Pancreas (tissue), 10 donors: ENCODE measurements around the gene ZNF594. TPM values are rescaled to one million over a fixed set of nuclear protein-coding genes. Genes with fewer than 3 reads are reported as not detected.

Source experiments
- ATAC-seq, 4 donors: fragments of 200-7000 bp; cut with Tn5 transposase; one replicate each; pipeline versions ENCODE4 v1.8.0 to v1.9.1; 2020; ENCODE audit warnings: mild to moderate bottlenecking in 4 of 4, moderate library complexity in 4 of 4
- DNase-seq, 6 donors: peaks; one replicate each; pipeline ENCODE4 v3.0.0-alpha.2; 2020
- FAIRE-seq: peaks from 2 replicates; lab custom pipeline; 2012; peaks lifted over from hg19 to GRCh38; lab: Jason Lieb, UNC
- H3K27ac ChIP-seq, 4 donors: fragments of 200-600 bp; sonication (generic); 1 replicate in 3 of 4; 2 replicates in 1 of 4; pipeline versions ENCODE4 v1.5.0 to v1.8.0; 2020
- H3K27me3 ChIP-seq, 4 donors: fragments of 200-600 bp; one replicate each; pipeline ENCODE4 v1.8.0; 2021
- H3K36me3 ChIP-seq, 3 donors: fragments of 200-600 bp; sonication (generic) in 1 of 3; one replicate each; pipeline versions ENCODE4 v1.5.0 to v1.8.0; 2020 to 2021
- H3K4me1 ChIP-seq, 3 donors: fragments of 200-600 bp; one replicate each; pipeline ENCODE4 v1.8.0; 2021
- H3K4me3 ChIP-seq, 4 donors: fragments of 200-600 bp; sonication (generic) in 2 of 4; one replicate each; pipeline versions ENCODE4 v1.5.0 to v1.8.0; 2020 to 2021
- H3K9me3 ChIP-seq, 4 donors: fragments of 200-600 bp; one replicate each; pipeline ENCODE4 v1.8.0; 2021
- WGBS, 2 donors: extraction: QIAGEN DNeasy Blood & Tissue Kit; methylation state at CpG; one replicate each; pipeline ENCODE4 v1.1.7; 2013; 5-methylcytosine and 5-hydroxymethylcytosine counted together
- intact Hi-C, 3 donors: fragments of 100-400 bp; cut with DNase I; formaldehyde crosslinking; loops; one replicate each; pipeline versions ENCODE4 v1.11.1 to v1.14.2; 2022
- polyA plus RNA-seq, 2 donors: library from polyadenylated mRNA; stranded (reverse); fragments of 200-250 nt; gene quantifications; one replicate each; pipeline ENCODE4 v1.2.3, GENCODE V29; 2013
- total RNA-seq, 6 donors: library from RNA; stranded (reverse); fragmentation: NEBNext Ultra II Directional in 4 of 6; extraction: Animal tissue kit (Norgen Biotek cat#: 25700) in 4 of 6; gene quantifications; one replicate each; pipeline versions ENCODE4 v1.2.1 to v1.2.4, GENCODE V29; 2021 to 2023
- TF ChIP-seq, protein P1 (sequence below), 4 donors: fragments of 200-600 bp; sonication (generic) in 3 of 4; IDR thresholded peaks; one replicate each; pipeline versions ENCODE4 v1.5.0 to v1.8.0; 2021; ENCODE audit warnings: antibody characterized with exemption in 4 of 4
- donor health status: healthy with polysubstance abuse.
- donor health status: DM: no; HTN: no; CAD: no; lungs with moderate emphysema.
- donor health status: DM: no; HTN: no; CAD: no.
- donor health status: control.
- donor health status: control.
- donor health status: Bipolar disorder and iron deficiency.
- donor health status: DM: yes; HTN: yes; CAD: no.
- donor health status: DM: no; HTN: no; CAD: no.
- donor health status: DM: no; HTN: no; CAD: no.
- donor health status: DM: yes; HTN: yes; CAD: no.

The ZNF594 gene
- total and polyA plus RNA-seq, 8 donors: 2.0 to 6.9 (median 3.0) TPM

DNA sequence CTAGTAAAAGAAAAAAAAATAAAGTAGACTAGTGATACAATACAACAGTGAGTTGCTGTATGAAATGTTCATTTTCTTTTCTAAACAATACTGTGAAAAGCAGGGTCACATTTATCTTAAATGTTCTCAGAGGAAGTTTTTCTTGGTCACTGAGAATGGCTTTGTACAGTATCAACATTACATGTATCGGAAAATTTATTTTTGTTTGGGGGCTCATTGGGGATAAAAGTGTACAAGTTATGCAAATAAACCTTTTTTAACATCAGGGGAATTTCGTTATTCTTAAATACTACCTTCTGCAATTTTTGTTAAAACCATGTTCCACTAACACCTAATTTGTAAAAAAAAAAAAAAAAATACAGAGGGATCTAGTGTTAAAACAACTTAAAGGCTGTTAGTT lies 8.7 kb upstream of the ZNF594 start:
- DNase-seq (no peak), ATAC-seq (no peak), FAIRE-seq (no peak)
- H3K4me1 ChIP-seq: no peaks in the 10 kb centered on the region
- intact Hi-C loops: no loop called here
- no peaks in the 10 kb centered on the region for H3K9me3 ChIP-seq
- WGBS, 2 donors: 50 to 72% methylated on average over 2 of the region's 2 CpGs
- TF ChIP-seq, protein P1, sequence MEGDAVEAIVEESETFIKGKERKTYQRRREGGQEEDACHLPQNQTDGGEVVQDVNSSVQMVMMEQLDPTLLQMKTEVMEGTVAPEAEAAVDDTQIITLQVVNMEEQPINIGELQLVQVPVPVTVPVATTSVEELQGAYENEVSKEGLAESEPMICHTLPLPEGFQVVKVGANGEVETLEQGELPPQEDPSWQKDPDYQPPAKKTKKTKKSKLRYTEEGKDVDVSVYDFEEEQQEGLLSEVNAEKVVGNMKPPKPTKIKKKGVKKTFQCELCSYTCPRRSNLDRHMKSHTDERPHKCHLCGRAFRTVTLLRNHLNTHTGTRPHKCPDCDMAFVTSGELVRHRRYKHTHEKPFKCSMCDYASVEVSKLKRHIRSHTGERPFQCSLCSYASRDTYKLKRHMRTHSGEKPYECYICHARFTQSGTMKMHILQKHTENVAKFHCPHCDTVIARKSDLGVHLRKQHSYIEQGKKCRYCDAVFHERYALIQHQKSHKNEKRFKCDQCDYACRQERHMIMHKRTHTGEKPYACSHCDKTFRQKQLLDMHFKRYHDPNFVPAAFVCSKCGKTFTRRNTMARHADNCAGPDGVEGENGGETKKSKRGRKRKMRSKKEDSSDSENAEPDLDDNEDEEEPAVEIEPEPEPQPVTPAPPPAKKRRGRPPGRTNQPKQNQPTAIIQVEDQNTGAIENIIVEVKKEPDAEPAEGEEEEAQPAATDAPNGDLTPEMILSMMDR (IDR thresholded peaks at IDR 0.05): no peak
- no peaks in the 10 kb centered on the region for H3K27me3 ChIP-seq
- no peak overlapping the region for H3K4me3 ChIP-seq
- H3K27ac ChIP-seq: no peak overlapping the region
- no peaks in the 10 kb centered on the region for H3K36me3 ChIP-seq

- Histone ChIP-seq H3K4me1 (no peaks in the 10 kb centered on the region), H3K36me3 (no peaks in the 10 kb centered on the region), H3K9me3 (no peaks in the 10 kb centered on the region), H3K4me3 (no peak overlapping the region), H3K27ac (no peak overlapping the region), H3K27me3 (no peaks in the 10 kb centered on the region)
- no peak for DNase-seq
- ATAC-seq: no peak
- intact Hi-C loops: no loop called here
- TF ChIP-seq, protein P1 (IDR thresholded peaks at IDR 0.05): no peak
- 93 to 98% methylated on average over 7 of the region's 7 CpGs for WGBS, 2 donors
- no peak for FAIRE-seq
Observed at GRCh38 chr17:5198472-5198871, 6.8 kb upstream of the ZNF594 start.

- TF ChIP-seq, protein P1 (IDR thresholded peaks at IDR 0.05): no peak
- FAIRE-seq: no peak
- WGBS, 2 donors: 92 to 95% methylated on average over 2 of the region's 2 CpGs
Observed at GRCh38 chr17:5194346-5194745, 2.7 kb upstream of the ZNF594 start.

GRCh38 chr17:5184288-5184687 lies 7.4 kb downstream of the ZNF594 start:
- FAIRE-seq (no peak), DNase-seq (no peak), ATAC-seq (no peak)
- TF ChIP-seq, protein P1 (IDR thresholded peaks at IDR 0.05): no peak
- Histone ChIP-seq H3K27ac (no peak overlapping the region), H3K9me3 (peaks cover 0 to 36% (median 20%) of the 10 kb centered on the region in 4 donors), H3K27me3 (no peaks in the 10 kb centered on the region), H3K36me3 (peaks cover 0 to 8% (median 0%) of the 10 kb centered on the region in 3 donors), H3K4me1 (no peaks in the 10 kb centered on the region), H3K4me3 (no peak overlapping the region)
- 97 to 100% methylated on average over 2 of the region's 2 CpGs for WGBS, 2 donors
- intact Hi-C loops: no loop called here

More at GRCh38 chr17:5194346-5194745, 2.7 kb upstream of the ZNF594 start:
- no peaks in the 10 kb centered on the region for H3K27me3 ChIP-seq
- no peak overlapping the region for H3K27ac ChIP-seq
- no peaks in the 10 kb centered on the region for H3K36me3 ChIP-seq
- H3K9me3 ChIP-seq: no peaks in the 10 kb centered on the region
- intact Hi-C loops: no loop called here
- H3K4me3 ChIP-seq: no peak overlapping the region
- H3K4me1 ChIP-seq: peaks cover 3 to 6% (median 4%) of the 10 kb centered on the region in 3 donors
- DNase-seq: no peak
- ATAC-seq: no peak

- intact Hi-C loops: no loop called here
- TF ChIP-seq, protein P1 (IDR thresholded peaks at IDR 0.05): no peak
- Histone ChIP-seq H3K27ac (no peak overlapping the region), H3K4me3 (no peak overlapping the region), H3K27me3 (no peaks in the 10 kb centered on the region), H3K36me3 (peaks cover 0 to 8% (median 0%) of the 10 kb centered on the region in 3 donors), H3K4me1 (no peaks in the 10 kb centered on the region), H3K9me3 (peaks cover 0 to 36% (median 20%) of the 10 kb centered on the region in 4 donors)
- no peak for ATAC-seq
- no peak for DNase-seq
- FAIRE-seq: no peak
Observed at GRCh38 chr17:5183410-5183793, 8.3 kb downstream of the ZNF594 start.
